Stromal cell of bone marrow (primary cell): ENCODE data around the gene GAMT.

Experiments used
- DNase-seq: peaks from one replicate; pipeline ENCODE4 v3.0.0-alpha.2; 2012; ENCODE audit warnings: low read depth

Gene GAMT

DNA sequence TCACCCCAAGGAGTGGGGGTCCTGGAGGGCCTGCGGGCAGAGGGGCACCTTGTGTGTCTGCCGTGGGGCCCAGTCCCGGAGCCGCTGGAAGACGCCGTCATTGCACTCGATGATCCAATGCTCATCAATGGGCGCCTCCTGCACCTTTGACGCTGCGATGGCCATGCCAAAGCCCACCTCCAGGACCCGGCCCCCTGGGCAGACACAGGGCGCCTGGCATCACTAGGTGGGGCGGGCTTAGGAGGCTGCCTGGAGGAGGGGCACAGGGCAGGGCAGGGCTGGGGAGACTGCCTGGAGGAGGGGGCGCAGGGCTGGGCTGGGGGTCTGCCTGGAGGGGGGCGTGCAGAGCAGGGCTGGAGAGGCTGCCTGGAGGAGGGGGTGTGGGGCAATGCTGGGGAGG, 1.6 kb downstream of the GAMT start:
- no peak for DNase-seq

- no peak for DNase-seq
Observed at GRCh38 chr19:1399079-1399478, 2.3 kb downstream of the GAMT start.

DNA sequence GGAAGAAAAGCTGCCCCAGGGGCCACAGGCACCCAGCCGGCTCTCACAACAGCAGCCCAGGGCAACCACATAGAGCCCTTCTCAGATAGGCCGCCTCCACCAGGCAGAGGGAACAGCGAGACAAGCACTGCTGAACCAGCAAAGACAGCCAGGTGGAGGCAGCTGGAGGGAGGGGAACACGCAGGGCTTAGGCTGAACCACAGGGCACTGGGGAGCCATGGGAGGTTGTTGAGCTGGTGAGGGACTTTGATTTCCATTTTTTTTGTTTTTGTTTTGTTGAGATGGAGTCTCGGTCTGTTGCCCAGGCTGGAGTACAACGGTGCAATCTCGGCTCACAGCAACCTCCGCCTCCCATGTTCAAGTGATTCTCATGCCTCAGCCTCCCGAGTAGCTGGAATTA, 3.5 kb downstream of the GAMT start:
- DNase-seq, result no peak

DNA sequence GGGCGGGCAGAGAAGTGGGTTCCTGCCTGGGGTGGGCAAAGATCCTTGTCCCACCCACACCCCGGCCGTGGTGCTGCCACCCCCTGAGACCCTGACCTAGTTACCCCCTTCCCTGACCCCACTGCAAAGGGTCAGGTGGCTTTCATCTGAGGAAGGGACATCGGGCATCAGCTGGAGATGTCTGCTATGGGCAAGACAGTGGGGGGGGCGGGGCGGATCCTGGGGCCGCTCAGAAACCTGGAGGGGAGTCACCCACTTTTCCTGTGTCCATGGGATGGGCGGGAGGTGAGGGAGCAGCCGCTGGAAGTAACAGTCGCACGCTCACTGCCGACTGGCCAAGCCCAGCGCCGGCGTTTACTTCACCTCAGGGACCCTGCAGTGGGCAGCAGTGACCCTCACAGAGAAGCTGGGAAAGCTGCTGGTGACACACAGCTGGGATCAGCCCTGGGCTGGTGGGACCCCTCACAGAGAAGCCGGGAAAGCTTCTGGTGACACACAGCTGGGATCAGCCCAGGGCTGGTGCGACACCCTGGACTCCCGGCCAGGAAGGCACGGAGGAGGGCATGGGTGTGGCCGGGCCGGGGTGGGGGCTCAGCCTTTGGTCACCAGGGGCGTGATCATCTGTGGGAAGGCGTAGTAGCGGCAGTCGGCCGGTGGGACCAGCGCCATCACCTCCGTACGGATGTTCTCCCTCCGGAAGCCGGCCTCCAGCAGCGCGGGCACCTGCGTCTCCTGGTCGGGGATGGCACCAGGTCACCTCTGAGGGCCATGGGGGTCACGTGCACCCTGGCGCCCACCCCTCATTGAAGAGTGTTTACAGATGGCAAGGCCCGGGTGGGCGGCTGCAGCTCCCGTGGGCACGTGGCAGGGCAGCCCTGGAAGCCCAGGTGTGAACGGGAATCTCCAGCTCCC, 4.3 kb downstream of the GAMT start:
- no peak for DNase-seq

- DNase-seq, result no peak
Observed at GRCh38 chr19:1396019-1396767, 5.1 kb downstream of the GAMT start.

- no peak for DNase-seq
Observed at GRCh38 chr19:1395194-1396018, 5.9 kb downstream of the GAMT start.

DNA sequence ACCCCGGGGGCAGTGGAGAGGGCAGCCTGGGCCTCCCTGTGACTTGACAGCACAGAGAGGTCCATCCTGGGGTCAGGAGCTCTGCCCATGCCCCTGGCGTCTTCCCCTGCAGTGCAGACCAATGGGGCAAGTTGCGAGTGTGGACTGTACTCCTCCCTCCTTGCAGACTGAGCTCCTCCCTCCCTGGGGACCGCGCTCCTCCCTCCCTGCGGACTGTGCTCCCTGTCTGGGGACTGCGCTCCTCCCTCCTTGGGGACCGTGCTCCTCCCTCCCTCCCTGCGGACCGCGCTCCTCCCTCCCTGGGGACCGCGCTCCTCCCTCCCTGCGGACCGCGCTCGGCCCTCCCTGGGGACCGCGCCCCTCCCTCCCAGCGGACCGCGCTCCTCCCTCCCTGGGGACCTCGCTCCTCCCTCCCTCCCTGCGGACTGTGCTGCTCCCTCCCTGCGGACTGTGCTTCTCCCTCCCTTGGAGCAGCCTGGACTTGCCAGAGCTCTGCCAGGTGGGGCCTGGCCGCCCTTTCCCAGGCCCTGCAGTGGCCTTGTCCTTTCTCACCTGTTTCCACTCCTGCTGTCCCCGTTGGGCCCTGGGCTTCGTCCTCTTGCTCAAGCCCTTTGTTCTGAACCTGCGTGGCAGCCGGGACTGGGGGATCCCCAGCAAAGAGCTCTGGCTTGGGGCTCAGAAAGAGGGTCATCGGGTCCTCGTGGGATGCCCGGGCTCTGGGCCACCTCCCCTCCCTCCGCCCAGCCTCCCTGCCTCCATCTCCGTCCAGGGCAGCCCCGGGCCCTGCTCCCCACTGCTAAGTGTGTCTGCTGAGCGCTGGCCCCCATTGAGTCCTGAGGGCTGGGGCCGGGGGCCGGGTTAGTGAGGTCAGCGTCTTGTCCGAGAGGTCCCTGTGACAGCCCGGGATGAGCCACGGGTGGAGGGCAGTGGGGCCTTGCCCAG, 6.8 kb downstream of the GAMT start:
- no peak for DNase-seq

DNA sequence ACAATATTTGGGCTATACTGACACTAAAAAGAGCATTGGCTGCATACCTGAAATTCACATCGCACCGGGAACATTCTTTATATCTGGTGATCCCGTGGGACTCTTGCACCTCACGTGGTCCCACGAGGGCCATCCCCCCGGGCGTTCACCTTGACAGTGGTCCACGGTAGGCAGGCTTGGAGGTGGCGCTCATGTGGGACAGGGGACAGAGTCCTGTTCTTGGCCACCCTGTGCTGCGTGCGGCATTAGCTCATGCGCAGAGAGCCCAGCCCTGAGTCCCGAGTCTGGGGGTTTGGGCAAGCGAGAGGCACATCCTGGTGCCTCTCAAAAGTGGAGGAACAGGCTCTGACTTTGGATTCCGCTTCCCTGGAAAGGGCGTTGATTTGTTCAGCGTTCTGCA, 7.5 kb downstream of the GAMT start:
- no peak for DNase-seq

- DNase-seq, result no peak
Observed at GRCh38 chr19:1392939-1393530, 8.3 kb downstream of the GAMT start.

DNA sequence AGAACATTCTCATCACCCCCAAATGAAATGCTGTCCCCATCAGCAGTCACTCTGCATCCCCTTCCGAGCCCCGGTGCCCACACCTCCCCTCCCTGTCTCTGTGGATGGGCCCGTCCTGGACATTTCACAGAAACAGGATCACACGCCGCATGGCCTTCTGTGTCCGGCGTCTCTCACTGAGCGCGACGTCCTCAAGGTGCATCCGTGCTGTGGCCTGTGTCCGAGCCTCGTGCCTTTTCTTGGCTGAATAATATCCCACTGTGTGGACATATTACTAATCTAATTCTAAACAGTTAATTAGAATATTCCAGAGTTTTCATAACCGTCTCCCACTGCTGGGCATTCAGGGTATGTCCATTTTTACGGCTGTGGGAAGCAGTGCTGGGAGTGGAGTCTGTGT, 8.9 kb downstream of the GAMT start:
- DNase-seq, result no peak

DNA sequence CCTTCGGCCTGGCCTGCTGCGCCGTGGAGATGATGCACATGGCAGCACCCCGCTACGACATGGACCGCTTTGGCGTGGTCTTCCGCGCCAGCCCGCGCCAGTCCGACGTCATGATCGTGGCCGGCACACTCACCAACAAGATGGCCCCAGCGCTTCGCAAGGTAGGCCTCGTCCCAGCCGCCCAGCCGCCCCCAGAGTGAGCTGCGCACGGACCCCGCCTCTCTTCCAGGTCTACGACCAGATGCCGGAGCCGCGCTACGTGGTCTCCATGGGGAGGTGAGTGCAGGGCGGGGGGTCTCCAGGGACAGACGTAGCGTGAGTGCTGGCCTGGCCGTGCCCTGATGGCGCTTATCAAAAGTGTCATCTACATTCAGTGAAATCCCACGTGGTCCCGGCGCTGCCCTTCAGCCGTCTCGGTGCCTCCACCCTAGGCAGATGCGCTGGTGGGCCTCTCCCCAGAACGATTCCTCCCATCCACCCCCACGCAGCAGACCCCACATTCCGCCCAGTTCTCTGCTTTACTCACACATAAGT, 10.4 kb downstream of the GAMT start:
- DNase-seq, result no peak

- DNase-seq, result no peak
Observed at GRCh38 chr19:1389033-1389940, 12.1 kb downstream of the GAMT start.

- no peak for DNase-seq
Observed at GRCh38 chr19:1388637-1389026, 12.7 kb downstream of the GAMT start.

DNA sequence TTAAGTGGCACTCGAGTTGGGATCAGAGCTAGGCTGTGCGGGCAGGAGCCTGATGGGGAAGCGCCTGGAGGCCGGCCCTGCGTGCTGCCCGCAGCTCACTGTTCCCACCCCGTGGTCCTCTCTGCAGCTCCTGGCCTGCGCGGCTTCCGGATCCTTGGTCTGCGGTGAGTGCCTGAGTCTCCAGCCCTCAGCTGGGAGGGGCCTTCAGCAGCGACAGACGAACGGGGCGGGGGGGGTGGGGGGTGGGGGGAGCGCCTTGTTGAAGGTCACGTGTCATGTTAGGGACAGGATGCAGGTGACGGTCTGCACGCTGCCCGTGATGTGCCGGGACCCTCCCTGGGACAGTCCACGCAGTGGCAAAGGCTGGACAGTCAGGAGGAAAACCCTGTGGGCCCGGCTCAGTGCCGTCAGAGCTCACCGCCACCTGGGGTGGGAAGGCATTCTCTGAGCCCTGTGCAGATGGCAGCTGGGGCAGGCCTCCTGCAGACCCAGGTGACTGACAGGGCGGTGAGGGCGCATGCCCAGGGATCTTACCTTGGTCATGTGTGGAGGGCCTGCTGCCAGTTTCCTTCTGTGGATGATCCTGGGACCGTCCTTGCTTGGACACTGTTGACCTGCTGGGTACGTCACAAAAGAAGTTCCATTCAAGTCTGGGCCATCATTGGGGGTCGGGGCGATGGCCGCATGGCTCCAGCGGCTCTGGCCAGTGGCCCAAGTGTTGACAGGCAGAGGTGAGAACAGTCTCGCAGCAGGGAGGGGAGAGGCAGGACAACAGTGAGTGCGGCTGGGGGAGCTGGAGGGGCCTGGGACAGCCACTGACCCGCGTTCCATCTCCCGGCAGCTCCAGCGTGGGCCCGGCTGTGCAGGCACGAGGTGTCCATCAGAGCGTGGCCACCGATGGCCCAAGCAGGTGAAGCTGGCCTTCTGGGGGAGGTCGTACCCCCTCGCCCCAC, 13.4 kb downstream of the GAMT start:
- no peak for DNase-seq

DNA sequence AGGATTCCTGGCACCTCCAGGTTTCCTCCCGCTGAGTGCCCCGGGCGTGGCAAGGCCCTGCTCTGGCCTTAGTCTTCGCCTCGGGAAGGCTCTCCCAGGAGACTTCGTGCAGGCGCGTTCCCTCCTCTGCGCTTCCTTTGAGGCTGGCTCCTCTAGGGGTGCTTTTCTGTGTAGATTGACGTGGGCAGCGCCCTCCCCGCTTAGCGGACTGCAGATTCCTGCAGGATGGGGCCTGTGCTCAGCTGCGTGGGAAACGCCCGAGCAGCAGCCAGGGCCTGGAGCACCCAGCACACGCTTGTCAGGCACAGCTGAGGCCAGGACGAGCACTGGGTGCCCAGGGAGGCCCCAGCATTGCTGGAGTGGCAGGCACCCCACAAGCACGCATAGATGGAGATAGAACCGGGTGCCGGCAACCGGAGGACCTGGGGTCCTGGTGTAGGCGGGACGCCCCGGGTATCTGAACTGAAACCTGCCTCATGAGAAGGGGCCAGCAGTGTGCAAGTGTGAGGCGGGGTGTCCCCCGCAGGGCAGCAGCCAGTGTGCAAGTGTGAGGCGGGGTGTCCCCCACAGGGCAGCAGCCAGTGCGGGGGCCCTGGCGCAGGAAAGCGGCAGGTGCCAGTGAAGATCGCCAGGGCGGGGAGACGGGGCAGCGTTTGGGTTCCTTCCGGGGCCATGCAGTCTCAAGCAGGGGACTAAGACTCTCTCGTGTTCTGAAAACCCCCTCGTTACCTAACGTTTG, 14.2 kb downstream of the GAMT start:
- DNase-seq, result no peak

- DNase-seq, result no peak
Observed at GRCh38 chr19:1385816-1386215, 15.5 kb downstream of the GAMT start.

GRCh38 chr19:1384478-1385110, 16.7 kb downstream of the GAMT start:
- no peak for DNase-seq
